Measurements from ENCODE around the gene RCOR1. TPM values are rescaled to one million over a fixed set of nuclear protein-coding genes. Genes with fewer than 3 reads are reported as not detected.
"Not testable (repeated sequence)": the region's sequence is repeated elsewhere in the genome, so short reads cannot be mapped to it uniquely, and the experiment has no call there.

The RCOR1 gene
- total and polyA plus RNA-seq, 2 donors from 2014 or later, result 4.9 to 17.9 TPM

DNA sequence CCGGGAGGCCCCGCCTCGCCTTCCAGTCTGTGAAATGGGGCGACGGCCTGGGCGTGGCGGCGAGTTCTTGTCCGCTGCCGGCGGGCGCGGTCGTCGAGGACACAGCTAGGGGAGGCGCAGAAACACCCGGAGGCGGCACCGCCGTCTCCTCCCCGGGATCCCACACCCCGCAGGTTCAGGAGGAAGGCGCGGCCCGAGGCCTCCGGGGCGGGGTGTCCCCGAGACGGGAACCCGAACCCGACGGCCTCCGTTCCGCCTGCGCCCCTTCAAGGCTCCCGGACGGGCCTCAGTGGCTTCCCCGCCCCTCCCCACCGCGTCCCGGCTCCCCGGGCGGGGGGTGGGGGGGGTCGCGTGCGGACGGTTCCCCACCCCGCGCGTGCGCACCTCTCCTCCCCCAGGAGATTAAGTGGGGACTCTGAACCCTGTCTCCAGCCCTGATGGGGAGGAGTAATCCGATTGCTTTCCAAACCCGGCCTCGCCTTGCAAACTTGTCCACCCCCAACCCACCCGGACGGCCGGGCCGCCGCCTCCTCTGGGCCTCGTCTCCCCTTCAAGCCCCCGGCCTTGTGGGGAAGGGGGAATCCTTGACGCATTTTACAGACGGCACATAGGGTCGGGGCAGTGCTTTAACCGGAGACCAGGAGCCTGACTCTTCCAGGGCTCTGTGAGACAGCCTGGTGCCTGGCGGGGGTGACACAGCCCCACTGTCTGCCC is 47.5 kb upstream of the RCOR1 start:
- no peak overlapping the region for H3K4me3 ChIP-seq (ENCODE audit: low read length in 3 of 3)
- H3K4me1 ChIP-seq (ENCODE audit: control insufficient read depth in 2 of 3, insufficient read depth in 2 of 3, low read depth in 1 of 3, low read length in 3 of 3), result no peaks in the 10 kb centered on the region
- no peaks in the 10 kb centered on the region for H3K36me3 ChIP-seq (ENCODE audit: control insufficient read depth in 2 of 3, insufficient read depth in 3 of 3, low read length in 3 of 3)
- H3K9me3 ChIP-seq (ENCODE audit: control insufficient read depth in 2 of 3, insufficient read depth in 1 of 3, low read length in 3 of 3), result no peaks in the 10 kb centered on the region
- intact Hi-C loops (cut with DNase I), result no loop called here
- FAIRE-seq (no peak), DNase-seq (peak in 2 of 5 donors; percentile 58 to 73)
- no peak overlapping the region for H3K9ac ChIP-seq (ENCODE audit: low read length in 3 of 3)
- TF ChIP-seq CTCF (IDR thresholded peaks at IDR 0.05; ENCODE audit: borderline replicate concordance, extremely low read depth, insufficient read depth), result no peak
- H3K27me3 ChIP-seq (ENCODE audit: control insufficient read depth, insufficient read depth, low read length), result no peaks in the 10 kb centered on the region
- no peak overlapping the region for H3K27ac ChIP-seq (ENCODE audit: low read depth in 2 of 2, low read length in 2 of 2)

DNA sequence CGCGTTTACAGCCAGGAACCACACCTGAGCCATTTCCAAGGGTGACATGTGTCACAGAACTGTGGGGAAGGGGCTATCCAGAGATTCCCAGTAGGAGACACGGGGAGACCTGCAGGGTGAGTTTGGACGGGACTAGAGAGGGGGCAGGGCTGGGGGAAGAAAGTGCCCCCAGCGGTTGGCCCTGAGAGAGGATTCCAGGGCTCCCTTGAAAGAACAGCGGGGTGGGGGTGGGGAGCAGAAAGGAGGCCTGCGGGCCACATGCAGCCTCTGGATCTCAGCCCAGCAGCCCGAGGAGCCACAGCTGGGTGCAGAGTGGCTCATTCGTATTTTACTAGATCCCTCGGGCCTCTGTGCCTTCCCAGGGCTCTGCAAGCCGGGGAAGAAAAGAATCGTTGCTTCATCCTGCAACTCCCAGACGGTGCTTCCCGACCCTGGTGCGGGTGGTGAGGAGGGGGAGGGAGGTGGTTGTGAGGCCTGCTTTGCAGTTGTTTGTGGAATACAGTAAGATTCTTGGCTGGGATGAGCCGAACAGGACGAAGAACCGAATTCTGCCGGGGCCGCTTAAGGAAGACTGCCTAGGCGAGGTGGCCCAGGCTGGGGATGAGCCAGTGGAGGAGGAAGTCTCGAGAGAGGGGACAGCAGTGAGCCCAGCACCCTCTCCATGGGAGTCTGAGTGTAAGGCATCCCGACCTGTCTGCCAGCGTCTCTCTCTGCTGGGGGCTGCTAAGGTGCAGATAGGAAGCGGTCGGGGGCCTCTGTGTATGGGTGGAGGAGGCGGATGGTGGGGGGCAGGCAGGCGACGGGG is 46.8 kb upstream of the RCOR1 start:
- Histone ChIP-seq H3K9ac (ENCODE audit: low read length in 3 of 3) (no peak overlapping the region), H3K4me3 (ENCODE audit: low read length in 3 of 3) (no peak overlapping the region), H3K9me3 (ENCODE audit: control insufficient read depth in 2 of 3, insufficient read depth in 1 of 3, low read length in 3 of 3) (no peaks in the 10 kb centered on the region), H3K36me3 (ENCODE audit: control insufficient read depth in 2 of 3, insufficient read depth in 3 of 3, low read length in 3 of 3) (no peaks in the 10 kb centered on the region), H3K4me1 (ENCODE audit: control insufficient read depth in 2 of 3, insufficient read depth in 2 of 3, low read depth in 1 of 3, low read length in 3 of 3) (no peaks in the 10 kb centered on the region), H3K27ac (ENCODE audit: low read depth in 2 of 2, low read length in 2 of 2) (no peak overlapping the region), H3K27me3 (ENCODE audit: control insufficient read depth, insufficient read depth, low read length) (no peaks in the 10 kb centered on the region)
- TF ChIP-seq CTCF (IDR thresholded peaks at IDR 0.05; ENCODE audit: borderline replicate concordance, extremely low read depth, insufficient read depth), result no peak
- intact Hi-C loops (cut with DNase I), result no loop called here
- peak in 3 of 5 donors; percentile 30 to 69 (median 55) for DNase-seq
- no peak for FAIRE-seq

DNA sequence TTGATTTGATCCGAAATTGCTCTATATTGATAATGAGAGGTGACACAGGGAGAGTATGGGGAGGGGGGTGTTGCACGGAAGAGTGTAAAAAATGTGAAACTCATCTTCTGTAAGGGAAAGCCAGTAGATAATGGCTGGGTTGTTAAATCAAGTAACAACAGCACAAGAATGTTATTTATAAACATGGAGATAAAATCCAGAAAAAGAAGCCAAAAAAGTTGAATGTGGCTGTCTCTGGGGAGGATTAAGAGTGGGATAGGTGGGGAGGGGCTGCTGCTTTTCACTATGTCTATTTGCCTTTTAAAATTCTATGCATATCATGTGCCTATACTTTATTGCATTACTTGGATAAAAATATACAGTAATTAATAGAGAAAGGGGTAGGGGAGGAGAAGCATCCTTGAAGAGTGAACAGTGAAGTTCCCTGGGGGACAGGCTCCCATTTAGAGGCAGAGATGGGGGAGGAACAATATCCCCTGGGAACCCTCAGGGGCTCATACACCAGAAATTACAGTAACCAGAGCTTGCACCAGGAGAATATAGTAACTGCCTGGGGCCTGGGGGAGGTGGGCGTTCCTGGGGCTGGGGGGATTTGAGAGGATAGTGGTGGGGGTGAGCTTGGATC is 43.7 kb upstream of the RCOR1 start:
- H3K9me3 ChIP-seq (ENCODE audit: control insufficient read depth in 2 of 3, insufficient read depth in 1 of 3, low read length in 3 of 3), result no peaks in the 10 kb centered on the region
- no peak overlapping the region for H3K27ac ChIP-seq (ENCODE audit: low read depth in 2 of 2, low read length in 2 of 2)
- no peak overlapping the region for H3K9ac ChIP-seq (ENCODE audit: low read length in 3 of 3)
- H3K36me3 ChIP-seq (ENCODE audit: control insufficient read depth in 2 of 3, insufficient read depth in 3 of 3, low read length in 3 of 3), result no peaks in the 10 kb centered on the region
- no peak for FAIRE-seq
- intact Hi-C loops (cut with DNase I), result no loop called here
- DNase-seq, result no peak
- H3K4me1 ChIP-seq (ENCODE audit: control insufficient read depth in 2 of 3, insufficient read depth in 2 of 3, low read depth in 1 of 3, low read length in 3 of 3), result no peaks in the 10 kb centered on the region
- H3K4me3 ChIP-seq (ENCODE audit: low read length in 3 of 3), result no peak overlapping the region
- no peak for TF ChIP-seq CTCF (IDR thresholded peaks at IDR 0.05; ENCODE audit: borderline replicate concordance, extremely low read depth, insufficient read depth)
- no peaks in the 10 kb centered on the region for H3K27me3 ChIP-seq (ENCODE audit: control insufficient read depth, insufficient read depth, low read length)

- H3K9me3 ChIP-seq (ENCODE audit: control insufficient read depth in 2 of 3, insufficient read depth in 1 of 3, low read length in 3 of 3); DNase-seq; H3K36me3 ChIP-seq (ENCODE audit: control insufficient read depth in 2 of 3, insufficient read depth in 3 of 3, low read length in 3 of 3); H3K9ac ChIP-seq (ENCODE audit: low read length in 3 of 3); H3K27me3 ChIP-seq (ENCODE audit: control insufficient read depth, insufficient read depth, low read length); H3K4me3 ChIP-seq (ENCODE audit: low read length in 3 of 3); FAIRE-seq; intact Hi-C loops (cut with DNase I); H3K27ac ChIP-seq (ENCODE audit: low read depth in 2 of 2, low read length in 2 of 2); H3K4me1 ChIP-seq (ENCODE audit: control insufficient read depth in 2 of 3, insufficient read depth in 2 of 3, low read depth in 1 of 3, low read length in 3 of 3): not testable (repeated sequence)
Measured at GRCh38 chr14:102550927-102551401, 41.5 kb upstream of the RCOR1 start.

Measured in kidney (tissue), 14 donors.